Measurements from ENCODE around the gene ASB16. TPM values are rescaled to one million over a fixed set of nuclear protein-coding genes. Genes with fewer than 3 reads are reported as not detected.

ASB16 gene
- total and polyA plus RNA-seq, 9 of the 15 experiments (the other 6 are each of a cell fraction or from before 2014, with no cell fraction given) = 0.03 to 0.07 TPM; not detected in 7

- TF ChIP-seq ZNF518B (CRISPR knock-in tag; IDR thresholded peaks at IDR 0.05) = no peak
- peak in 1 of 2 experiments; percentile 77; a peak in 2 of 4 replicates for TF ChIP-seq NONO (IDR thresholded peaks at IDR 0.05; ENCODE audit: low read depth in 2 of 2, low read length in 1 of 2)
- peak; percentile 99 for TF ChIP-seq EP400 (IDR thresholded peaks at IDR 0.05)
- peak; percentile 56; the same call in 1 of the 2 replicates for TF ChIP-seq HCFC1 (IDR thresholded peaks at IDR 0.05; ENCODE audit: low read depth, low read length)
- TF ChIP-seq MEF2A (IDR thresholded peaks at IDR 0.05; ENCODE audit: control insufficient read depth, low read depth, low read length) = peak; percentile 87
- TF ChIP-seq EP300 (IDR thresholded peaks at IDR 0.05; ENCODE audit: low read length) = peak; percentile 43
- no peak; the same call in 1 of the 2 replicates for TF ChIP-seq KAT7 (CRISPR knock-in tag; IDR thresholded peaks at IDR 0.05; ENCODE audit: borderline replicate concordance)
- TF ChIP-seq TBP (optimal IDR thresholded peaks at IDR 0.05; ENCODE audit: low read depth, low read length) = peak; percentile 62
- no peak for TF ChIP-seq ELK1 (CRISPR knock-in tag; IDR thresholded peaks at IDR 0.05)
- peak; percentile 77 for TF ChIP-seq SMAD1 (IDR thresholded peaks at IDR 0.05; ENCODE audit: low read depth, low read length, partially characterized antibody)
These were observed 47.0 kb upstream of the ASB16 start, which contains the start of gene HDAC5 (continued) for GRCh38 chr17:44123356-44124117.
